GM18868 (cell line): ENCODE results near the gene FARP2.
"Not testable (repeated sequence)": the region's sequence is repeated elsewhere in the genome, so short reads cannot be mapped to it uniquely, and the experiment has no call there.

ENCODE experiments used
- ATAC-seq: cut with Tn5 transposase; IDR thresholded peaks from one replicate; pipeline ENCODE4 v1.9.1; 2021; ENCODE audit warnings: mild to moderate bottlenecking, moderate library complexity; ENCODE audit not compliant: unreplicated experiment

Gene FARP2

DNA sequence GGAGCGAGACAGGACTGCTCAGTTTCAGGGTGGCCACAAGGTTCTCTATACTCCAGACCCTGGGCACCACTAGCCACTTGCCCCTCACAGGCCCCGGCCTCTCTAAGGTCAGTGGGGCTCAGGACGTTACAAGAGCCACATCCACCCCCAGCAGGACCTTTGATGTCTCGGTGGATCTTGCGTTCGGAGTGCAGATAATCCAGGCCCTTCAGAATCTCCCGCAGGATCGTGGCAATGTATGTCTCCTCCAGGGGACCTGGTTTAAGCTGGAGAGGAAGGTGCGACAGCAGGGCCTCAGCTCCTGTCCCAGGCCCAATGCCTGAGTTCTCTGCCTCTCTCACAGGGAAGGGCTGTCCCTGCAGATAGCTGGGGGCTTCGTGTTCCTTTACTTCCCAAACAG lies 143.9 kb downstream of the FARP2 start:
- no peak for ATAC-seq

DNA sequence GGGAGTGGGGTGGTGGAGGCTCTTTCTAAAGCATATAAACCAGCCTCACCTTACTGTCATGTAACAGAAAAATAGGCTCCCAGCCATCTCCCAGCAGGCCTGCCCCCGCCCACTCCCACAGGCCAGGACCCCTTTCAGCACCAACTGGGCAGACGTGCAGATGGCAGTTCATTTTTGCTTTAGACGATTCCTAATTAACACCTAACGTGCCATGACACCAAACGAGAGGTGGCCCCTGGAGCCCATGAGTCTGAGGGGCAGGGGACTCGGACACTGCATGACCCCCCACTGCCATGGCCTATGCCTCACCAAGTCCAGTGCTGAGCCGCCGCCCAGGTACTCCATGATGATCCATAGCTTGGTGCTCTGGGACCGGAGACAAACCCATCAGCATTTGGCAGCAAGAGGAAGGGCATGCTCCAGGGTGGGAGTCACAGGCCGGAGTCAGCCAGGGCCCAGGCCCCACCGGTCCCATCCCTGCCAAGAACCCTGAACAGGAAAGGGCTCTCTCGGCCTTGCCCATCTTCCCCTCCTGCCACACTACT lies 144.4 kb downstream of the FARP2 start:
- no peak for ATAC-seq

DNA sequence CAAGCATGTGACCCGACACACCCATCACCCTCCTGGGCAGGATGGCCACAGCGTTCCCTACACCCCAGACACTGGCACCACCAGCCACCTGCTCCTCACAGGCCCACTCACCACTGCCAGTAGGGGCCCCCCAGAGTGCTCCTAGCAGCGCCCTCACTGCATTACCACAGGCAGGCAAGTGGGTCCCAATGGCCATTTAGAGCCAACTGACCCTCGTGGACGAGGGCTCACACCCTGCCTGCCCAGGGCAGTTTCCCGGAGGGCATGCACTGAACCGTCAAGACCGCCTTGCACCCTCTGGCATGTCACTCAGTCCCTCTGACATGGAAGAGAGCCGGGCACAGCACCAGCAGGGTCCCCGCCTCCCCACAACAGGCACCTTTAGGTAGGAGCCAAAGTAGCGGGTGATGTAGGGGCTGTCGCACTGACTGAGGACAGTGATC lies 145.0 kb downstream of the FARP2 start:
- no peak for ATAC-seq

DNA sequence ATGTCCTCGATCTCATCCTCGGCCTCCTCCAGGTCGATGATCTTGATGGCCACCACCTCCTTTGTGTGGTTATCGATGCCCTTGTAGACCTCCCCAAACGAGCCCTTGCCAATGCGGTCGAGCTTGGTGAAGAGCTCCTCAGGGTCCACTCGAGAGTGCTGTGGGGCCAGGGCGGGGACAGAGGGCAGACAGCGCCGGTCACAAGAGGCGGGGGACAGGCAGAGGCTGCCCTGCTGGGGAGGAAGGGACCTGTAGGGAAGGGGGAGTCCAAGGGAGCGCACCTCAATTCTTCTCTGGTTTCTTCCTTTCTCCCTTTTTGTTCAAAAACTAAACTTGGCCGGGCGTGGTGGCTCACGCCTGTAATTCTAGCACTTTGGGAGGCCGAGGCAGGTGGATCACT lies 145.5 kb downstream of the FARP2 start:
- ATAC-seq: no peak

DNA sequence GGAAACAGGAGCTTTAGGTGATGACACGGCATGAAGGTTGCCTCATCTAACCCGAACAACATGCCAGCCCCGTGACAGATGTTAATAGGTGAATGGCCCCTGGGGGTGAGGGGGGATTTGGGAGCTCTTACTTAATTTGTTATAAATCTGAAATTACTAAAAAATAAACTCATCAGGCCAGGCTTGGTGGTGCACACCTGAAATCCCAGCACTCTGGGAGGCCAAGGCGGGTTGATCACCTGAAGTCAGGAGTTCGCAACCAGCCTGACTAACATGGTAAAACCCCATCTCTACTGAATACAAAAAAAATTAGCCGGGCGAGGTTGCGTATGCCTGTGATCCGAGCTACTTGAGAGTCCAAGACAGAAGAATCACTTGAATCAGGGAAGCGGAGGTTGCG lies 146.2 kb downstream of the FARP2 start:
- ATAC-seq: no peak

DNA sequence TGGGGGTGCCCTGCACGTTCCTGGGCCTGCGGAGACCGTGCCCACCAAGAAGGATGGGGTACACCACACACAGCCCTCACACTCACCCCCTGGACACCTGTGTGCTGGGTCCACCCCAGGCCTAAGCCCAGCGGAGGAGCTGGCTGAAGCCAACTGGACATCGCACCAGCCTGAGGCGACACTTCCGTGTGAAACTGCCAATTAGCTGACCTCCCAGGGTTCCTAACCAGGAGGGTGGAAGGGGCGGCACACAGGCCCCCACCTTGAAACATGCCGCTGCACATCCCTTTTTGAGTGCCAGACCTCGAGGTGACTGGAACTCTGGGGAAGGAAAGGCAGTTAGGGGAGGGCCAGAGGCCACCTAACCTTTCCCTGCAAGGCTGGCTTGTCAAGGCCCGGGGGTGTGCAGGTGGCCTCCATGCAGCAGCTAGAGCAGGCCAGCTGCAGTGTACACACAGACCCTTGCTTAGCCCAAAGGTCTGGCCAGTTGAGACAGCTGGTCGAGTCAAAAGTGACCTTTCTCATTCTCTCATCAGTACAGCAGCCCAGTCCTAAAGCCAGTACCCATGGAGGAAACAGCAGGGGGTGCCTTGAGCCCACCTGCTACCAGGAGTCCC lies 147.8 kb downstream of the FARP2 start:
- no peak for ATAC-seq

DNA sequence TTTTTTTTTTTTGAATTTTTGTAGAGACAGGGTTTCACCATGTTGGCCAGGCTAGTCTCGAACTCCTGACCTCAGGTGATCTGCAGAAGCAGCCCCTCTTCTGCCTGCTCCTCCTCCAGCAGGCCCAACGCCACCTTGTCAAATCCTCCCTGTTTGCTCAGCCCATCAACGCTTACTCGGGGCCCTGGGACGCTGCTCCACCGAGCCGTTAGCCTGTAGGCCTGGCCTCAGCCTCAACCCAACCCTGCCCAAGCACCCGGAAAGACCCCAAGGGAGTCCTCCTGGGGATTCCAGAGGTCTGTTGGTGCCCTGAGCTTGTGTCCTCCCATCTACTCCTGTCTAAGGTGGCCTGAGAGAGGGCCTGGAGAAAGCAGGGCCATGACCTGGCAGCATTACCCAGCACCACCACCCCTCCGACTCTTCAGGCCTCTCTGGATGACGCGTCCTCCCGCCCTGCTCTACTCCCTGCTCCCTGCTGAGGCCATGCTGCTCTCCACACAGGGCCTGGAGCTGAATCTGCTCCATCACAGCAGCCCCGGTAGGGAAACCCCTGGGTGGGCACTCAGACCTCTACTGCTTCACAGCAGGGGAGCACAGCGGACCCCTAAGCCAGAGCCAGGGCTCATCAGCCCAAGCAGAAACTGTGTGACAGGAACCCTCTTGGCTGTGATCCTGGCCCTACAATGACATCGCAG lies 149.1 kb downstream of the FARP2 start:
- ATAC-seq: no peak

DNA sequence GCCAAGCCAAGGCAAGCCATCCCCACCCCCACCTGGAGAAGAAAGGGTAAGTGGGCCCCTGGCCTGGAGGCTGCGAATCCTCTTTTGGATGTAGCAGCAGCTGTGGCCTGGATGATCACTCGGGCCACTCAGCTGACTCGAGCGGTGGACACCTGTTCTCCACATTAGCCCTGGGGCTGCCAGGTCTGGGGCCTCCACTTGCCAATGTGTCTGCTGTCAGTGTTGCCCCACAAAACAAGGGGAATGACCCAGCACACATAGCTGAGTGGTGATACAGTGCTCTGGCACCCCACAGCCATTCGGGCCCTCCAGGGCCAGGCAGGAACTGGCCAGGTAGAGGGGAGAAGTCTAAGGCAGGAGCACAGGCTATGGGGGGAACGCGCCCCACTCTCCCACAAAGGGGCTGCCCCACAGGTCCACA lies 149.7 kb downstream of the FARP2 start:
- ATAC-seq: no peak

DNA sequence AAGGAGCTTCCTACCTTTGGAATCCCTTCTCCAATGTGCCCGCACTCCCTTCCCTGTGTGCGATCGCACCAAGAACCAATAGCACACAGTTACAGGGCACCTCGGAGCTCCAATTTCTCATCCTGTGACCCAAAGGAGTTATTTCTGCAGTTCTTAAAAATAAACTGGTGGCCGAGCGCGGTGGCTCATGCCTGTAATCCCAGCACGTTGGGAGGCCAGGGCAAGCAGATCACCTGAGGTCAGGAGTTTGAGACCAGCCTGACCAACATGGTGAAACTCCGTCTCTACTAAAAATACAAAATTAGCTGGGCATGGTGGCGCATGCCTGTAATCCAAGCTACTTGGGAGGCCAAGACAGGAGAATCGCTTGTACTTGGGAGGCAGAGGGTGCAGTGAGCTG lies 150.2 kb downstream of the FARP2 start:
- ATAC-seq: not testable (repeated sequence)

DNA sequence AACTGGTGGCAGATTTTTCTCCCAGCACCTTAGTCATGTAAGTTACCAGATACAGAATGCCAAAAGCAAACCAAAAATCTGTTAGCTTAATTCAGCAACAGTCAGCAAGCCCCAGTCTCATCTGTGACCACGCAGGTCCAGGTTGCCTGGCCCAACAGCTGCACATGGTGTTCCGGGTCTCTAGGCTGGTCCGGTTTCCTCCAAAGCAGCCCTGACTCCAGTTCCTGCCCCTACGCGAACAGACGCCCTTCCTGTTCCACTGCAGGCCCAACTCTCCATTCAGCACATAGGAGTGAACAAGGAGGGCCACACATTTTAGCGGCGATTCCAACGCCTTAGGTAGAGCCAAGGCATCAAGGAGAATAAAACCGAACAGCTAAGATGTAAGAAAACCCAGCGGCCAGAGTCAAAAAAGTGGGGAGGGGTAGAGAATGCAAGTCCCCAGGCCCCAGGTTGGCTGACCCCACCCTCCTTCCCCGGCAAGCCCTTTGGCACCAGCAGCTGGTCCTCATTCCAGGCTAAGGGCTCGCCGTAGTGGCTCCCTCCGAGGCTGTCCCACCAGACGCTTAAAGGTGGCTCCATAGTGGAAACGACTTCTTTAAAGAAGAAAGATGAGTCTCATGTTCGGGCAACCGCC lies 150.8 kb downstream of the FARP2 start:
- no peak for ATAC-seq

DNA sequence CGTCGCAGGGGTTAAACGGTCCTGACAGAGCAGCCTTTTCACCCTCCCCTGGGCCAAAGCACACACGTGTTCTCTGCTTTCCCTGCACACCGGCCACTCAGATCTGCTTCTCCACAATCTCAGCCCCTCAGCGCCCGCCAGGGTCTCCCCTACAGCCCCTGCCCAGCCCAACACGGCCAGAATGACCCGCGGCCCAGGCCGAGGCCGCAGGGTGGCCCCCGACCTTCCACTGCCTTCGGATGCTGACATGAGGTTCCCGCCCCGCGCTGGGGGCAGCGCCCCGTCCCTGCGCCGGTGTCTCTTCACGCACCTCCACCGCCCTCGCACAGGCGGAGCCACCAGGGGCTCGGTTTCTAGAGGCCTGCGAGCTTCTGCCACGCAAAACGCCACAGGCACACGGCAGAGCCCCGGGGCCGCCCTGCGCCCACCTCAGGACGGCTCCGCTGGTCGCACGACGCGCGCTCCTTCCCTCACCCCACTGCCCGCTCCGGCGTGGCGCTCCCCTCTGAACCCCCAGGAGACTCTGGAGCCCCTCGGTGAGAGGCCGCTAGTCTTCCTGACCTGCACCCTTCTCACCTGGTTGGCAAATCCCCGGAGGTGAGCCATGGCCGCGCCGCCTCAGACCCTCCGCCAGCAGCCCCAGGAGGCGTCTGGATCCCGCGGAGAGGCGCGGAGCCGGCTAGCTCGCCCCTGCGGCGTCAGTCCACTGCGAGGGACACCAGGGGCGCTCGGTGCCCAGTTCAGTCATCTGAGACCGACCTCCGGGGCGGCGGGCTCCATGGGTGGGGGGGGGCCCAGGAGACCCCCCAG lies 151.6 kb downstream of the FARP2 start:
- ATAC-seq: peak; percentile 17

DNA sequence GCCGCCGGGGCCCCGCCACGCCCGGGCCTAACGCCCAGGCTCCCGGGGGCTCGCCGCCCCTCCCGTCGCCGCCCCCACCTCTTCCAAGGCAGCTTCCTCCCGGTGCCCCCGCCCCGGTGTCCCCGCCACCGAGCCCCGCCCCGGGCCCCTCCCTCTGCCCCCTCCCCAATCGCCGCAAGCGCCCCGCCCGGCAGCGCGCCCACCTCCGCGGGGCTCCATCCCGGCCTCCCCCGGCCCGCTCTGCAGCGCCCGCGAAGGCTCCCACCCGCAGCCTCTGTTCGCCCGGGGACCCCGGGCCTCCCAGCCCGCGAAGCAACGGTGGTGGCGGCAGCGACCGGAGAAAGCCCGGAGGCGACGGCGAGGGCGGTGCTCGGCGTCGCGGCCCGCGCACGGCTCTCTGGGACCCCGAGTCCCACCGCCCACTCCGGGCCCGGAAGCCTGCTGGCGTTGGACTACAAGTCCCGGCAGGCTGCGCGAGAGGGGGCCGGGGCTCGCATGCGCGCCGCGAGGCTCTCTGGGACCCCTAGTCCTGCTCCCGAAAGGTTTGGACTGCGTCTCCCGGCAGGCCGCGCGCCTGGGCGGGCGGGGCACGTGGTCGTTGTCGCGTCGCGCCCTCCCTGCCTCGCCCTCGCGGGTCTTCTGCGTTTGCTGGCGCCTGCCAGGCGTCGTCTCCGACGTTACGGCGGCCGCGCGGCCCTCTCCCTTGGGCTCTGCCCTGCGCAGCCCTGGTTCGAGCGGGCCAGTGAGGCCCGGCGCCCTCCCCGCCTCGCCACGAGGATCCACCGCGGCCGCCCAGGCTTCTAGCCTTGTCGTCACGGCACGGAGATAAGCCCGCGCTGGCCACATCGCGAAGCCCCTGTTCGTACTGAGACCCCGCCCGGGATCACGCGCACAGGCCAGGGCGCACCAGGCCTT lies 152.4 kb downstream of the FARP2 start, which contains the start of gene STK25:
TSS of gene STK25 (minus strand) at position 345 of the 915 bp plus-strand sequence. CDS start 549 bp downstream, outside the sequence.
- peak; percentile 91 for ATAC-seq

DNA sequence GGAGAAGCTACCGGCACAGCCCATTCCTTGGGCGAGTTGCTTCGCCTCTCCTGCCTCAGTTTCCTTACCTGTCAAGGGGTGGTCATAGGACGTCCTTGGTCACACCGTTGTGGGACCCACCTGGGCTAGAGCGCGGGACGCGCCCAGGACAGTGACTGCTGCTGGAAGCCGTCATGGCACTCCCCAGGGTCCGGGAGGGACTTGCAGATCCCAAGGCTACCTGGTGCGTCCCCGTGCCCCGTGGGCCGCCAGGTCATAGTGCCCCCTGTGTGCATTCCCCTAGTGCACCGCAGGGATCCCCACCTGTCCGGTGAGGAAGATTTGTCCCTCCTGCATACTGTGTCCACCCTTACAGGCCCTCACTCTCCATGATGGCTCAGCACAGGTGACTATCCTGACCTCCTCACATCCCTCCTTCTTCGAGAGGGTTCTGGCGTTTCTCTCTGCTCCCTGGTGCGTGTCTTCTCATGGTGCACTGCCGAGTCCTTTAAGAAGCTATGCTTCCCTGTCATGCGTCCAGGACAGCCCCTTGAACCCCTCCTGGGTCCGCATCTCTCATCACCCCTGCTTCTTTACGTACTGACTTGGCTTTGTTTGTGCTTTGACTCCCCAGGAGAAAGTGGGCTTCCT lies 153.2 kb downstream of the FARP2 start:
- ATAC-seq: no peak

DNA sequence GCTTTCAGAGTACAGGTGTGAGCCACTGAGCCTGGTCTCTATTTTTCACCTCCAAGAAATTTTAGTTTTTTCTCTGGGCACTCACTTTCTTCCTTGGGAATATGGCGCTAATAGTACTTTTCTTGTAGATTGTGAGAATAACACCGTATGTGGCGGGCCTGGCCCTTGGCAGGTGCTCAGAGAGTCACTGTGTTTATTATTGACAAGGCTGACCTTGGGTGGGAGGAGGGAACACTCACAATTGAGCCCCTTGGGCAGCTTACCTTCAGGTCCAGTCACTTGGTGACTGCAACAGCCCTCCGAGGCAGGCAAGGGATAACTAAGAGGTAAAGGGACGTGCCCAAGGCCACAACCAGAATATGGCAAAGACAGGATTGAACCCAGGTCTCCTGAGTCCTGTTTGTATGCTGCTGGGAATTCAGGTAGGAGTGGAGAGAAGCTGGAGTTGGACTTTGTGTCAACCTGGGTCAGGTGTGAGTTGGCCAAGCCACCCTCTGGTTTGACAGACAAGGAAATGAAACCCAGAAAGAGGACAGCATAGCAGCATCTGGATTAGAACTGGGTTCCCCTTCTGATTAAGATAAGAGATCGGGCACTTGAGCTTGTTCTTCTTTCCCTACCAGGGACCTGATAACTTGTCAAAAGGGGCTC lies 155.1 kb downstream of the FARP2 start:
- ATAC-seq: no peak

DNA sequence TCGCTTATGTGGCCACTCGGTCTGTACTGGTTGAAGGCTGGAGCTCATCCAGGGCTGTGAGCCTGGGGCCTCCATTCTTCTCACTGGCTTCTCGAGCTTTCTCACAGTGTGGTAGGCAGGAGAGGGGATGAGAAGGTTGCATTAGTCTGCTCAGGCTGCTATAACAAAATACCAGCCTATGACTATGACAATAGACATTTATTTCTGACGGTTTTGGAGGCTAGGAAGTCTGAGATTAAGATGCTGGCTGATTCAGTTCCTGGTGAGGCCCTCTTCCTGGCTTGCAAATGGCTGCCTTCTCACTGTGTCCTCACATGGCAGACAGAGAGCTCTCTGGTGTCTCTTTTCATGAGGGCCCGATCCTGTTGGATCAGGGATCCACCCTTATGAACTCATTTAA lies 158.5 kb downstream of the FARP2 start:
- ATAC-seq: no peak

DNA sequence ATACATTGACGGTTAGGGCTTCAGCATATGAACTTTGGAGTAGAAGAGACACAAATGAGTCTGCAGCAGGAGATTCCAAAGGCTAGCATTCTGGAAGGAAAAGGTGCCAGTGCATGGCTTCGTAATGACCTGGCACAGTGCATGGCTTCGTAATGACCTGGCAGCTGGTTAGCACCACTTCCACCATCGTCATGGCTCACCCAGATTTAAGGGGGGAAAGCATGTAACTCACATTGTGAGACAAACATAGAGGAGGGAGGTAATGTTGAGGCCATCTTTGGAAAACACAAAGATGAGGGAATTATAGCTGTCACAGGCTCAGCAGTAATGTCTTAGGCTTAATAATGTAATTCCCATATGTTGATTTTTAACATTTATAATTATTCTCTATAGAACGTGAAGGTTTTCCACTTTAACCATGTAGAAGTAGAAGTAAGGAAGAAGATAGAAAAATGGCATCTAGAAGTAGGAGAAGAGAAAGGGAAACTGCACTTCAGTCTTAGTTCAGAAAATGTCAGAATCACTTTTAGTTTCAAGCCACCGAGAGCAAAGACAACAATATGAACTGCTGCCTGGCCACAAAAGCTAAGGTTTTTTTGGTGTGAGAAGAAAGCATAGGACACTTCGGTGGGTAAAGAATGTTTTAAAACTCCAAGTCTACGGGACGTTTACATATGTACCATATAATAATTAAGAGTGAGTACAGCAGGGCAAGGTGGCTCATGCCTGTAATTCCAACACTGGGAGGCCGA lies 159.1 kb downstream of the FARP2 start:
- ATAC-seq: peak; percentile 46

DNA sequence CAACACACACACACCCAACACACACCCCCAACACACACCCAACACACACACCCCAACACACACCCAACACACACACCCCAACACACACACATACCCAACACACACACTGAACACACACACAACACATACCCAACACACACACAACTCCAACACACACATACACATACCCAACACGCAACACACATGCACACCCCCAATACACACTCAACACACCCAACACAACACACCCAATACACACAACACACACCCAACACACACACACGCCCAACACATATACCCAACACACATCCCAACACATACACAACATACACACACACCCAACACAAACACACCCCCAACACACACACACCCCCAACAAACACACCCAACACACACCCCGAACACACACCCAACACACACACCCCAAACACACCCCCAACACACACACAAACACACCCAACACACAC lies 160.5 kb downstream of the FARP2 start:
- no peak for ATAC-seq

DNA sequence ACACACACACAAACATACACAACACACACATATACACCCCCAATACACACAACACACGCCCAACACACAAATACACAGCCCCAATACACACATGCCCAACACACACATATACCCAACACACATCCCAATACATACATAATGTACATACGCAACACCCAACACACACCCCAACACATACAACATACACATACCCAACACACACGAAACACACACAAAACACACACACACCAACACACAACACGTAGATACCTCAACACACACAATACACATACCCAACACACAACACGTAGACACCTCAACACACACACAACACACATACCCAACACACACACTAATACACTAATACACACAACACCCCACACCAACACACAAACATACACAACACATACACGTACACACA lies 161.2 kb downstream of the FARP2 start:
- no peak for ATAC-seq
